ENCODE measurements around the gene PRDX4.

The PRDX4 gene

GRCh38 chrX:23667239-23668177 lies at the start of gene PRDX4:
Gene PRDX4 (plus strand): TSS chrX:23667493. CDS start chrX:23667571, 78 bp downstream.
- H2AFZ ChIP-seq (ENCODE audit: low read depth, low read length) = peak within 1 kb of the TSS; percentile 67; the same call in 1 of the 2 replicates

GRCh38 chrX:23621621-23622265 lies 45.5 kb upstream of the PRDX4 start:
- no peak overlapping the region for H3K4me3 ChIP-seq (ENCODE audit: low read length)
- no peaks in the 10 kb centered on the region for H3K79me2 ChIP-seq (ENCODE audit: low read length)
- no peak overlapping the region for H3K9ac ChIP-seq (ENCODE audit: low read length)
- no peaks in the 10 kb centered on the region for H4K20me1 ChIP-seq (ENCODE audit: insufficient read depth, low read length)
- no peak overlapping the region for H2AFZ ChIP-seq (ENCODE audit: low read depth, low read length)
- no peaks in the 10 kb centered on the region for H3K9me3 ChIP-seq (ENCODE audit: insufficient read depth, low read length)
- no peak overlapping the region for H3K27ac ChIP-seq (ENCODE audit: low read length)
- H3K36me3 ChIP-seq (replicated peaks; ENCODE audit: low read depth, low read length) = no peaks in the 10 kb centered on the region
- H3K4me1 ChIP-seq (ENCODE audit: low read length) = peaks cover 4% of the 10 kb centered on the region; the same call in 1 of the 2 replicates
- H3K4me2 ChIP-seq (ENCODE audit: low read length) = no peak overlapping the region
- TF ChIP-seq CTCF (IDR thresholded peaks at IDR 0.05; ENCODE audit: low read depth, low read length) = no peak
- no peak for TF ChIP-seq EZH2phosphoT487 (IDR thresholded peaks at IDR 0.05; ENCODE audit: low read depth)
- H3K27me3 ChIP-seq (ENCODE audit: low read depth, low read length) = no peaks in the 10 kb centered on the region

More at GRCh38 chrX:23667239-23668177, at the start of gene PRDX4:
- H3K4me1 ChIP-seq (ENCODE audit: low read length) = peaks cover 39% of the 10 kb centered on the region
- no peaks in the 10 kb centered on the region for H3K9me3 ChIP-seq (ENCODE audit: insufficient read depth, low read length)
- H3K9ac ChIP-seq (ENCODE audit: low read length) = peak within 1 kb of the TSS; percentile 98
- H3K36me3 ChIP-seq (replicated peaks; ENCODE audit: low read depth, low read length) = peaks cover 15% of the 10 kb centered on the region
- peak within 1 kb of the TSS; percentile 94 for H3K4me2 ChIP-seq (ENCODE audit: low read length)
- peak within 1 kb of the TSS; percentile 90 for H3K27ac ChIP-seq (ENCODE audit: low read length)
- H4K20me1 ChIP-seq (ENCODE audit: insufficient read depth, low read length) = 0 out of 2 replicates have a peak, but pooled peaks cover 7% of the 10 kb centered on the region
- TF ChIP-seq CTCF (IDR thresholded peaks at IDR 0.05; ENCODE audit: low read depth, low read length) (no peak), EZH2phosphoT487 (IDR thresholded peaks at IDR 0.05; ENCODE audit: low read depth) (no peak)
- H3K27me3 ChIP-seq (ENCODE audit: low read depth, low read length) = no peaks in the 10 kb centered on the region
- H3K4me3 ChIP-seq (ENCODE audit: low read length) = peak within 1 kb of the TSS; percentile 97
- peaks cover 51% of the 10 kb centered on the region for H3K79me2 ChIP-seq (ENCODE audit: low read length)

GRCh38 chrX:23623797-23624196 lies 43.5 kb upstream of the PRDX4 start:
- H3K4me1 ChIP-seq (ENCODE audit: low read length) = peaks cover 4% of the 10 kb centered on the region; the same call in 1 of the 2 replicates
- H3K4me3 ChIP-seq (ENCODE audit: low read length) = no peak overlapping the region
- H3K4me2 ChIP-seq (ENCODE audit: low read length) = no peak overlapping the region
- no peak for TF ChIP-seq CTCF (IDR thresholded peaks at IDR 0.05; ENCODE audit: low read depth, low read length)
- TF ChIP-seq EZH2phosphoT487 (IDR thresholded peaks at IDR 0.05; ENCODE audit: low read depth) = no peak
- H3K9ac ChIP-seq (ENCODE audit: low read length) = no peak overlapping the region
- H3K36me3 ChIP-seq (replicated peaks; ENCODE audit: low read depth, low read length) = no peaks in the 10 kb centered on the region
- H4K20me1 ChIP-seq (ENCODE audit: insufficient read depth, low read length) = no peaks in the 10 kb centered on the region
- no peaks in the 10 kb centered on the region for H3K79me2 ChIP-seq (ENCODE audit: low read length)
- no peaks in the 10 kb centered on the region for H3K9me3 ChIP-seq (ENCODE audit: insufficient read depth, low read length)
- H2AFZ ChIP-seq (ENCODE audit: low read depth, low read length) = no peak overlapping the region
- no peaks in the 10 kb centered on the region for H3K27me3 ChIP-seq (ENCODE audit: low read depth, low read length)
- no peak overlapping the region for H3K27ac ChIP-seq (ENCODE audit: low read length)

GRCh38 chrX:23626651-23627050 lies 40.6 kb upstream of the PRDX4 start:
- Histone ChIP-seq H3K4me3 (ENCODE audit: low read length) (no peak overlapping the region), H2AFZ (ENCODE audit: low read depth, low read length) (no peak overlapping the region), H4K20me1 (ENCODE audit: insufficient read depth, low read length) (no peaks in the 10 kb centered on the region), H3K27ac (ENCODE audit: low read length) (no peak overlapping the region), H3K9me3 (ENCODE audit: insufficient read depth, low read length) (no peaks in the 10 kb centered on the region), H3K9ac (ENCODE audit: low read length) (no peak overlapping the region), H3K4me1 (ENCODE audit: low read length) (peaks cover 4% of the 10 kb centered on the region; the same call in 1 of the 2 replicates), H3K27me3 (ENCODE audit: low read depth, low read length) (no peaks in the 10 kb centered on the region), H3K79me2 (ENCODE audit: low read length) (no peaks in the 10 kb centered on the region), H3K36me3 (replicated peaks; ENCODE audit: low read depth, low read length) (no peaks in the 10 kb centered on the region), H3K4me2 (ENCODE audit: low read length) (no peak overlapping the region)
- TF ChIP-seq CTCF (IDR thresholded peaks at IDR 0.05; ENCODE audit: low read depth, low read length) = peak; percentile 19; the same call in 1 of the 2 replicates
- no peak for TF ChIP-seq EZH2phosphoT487 (IDR thresholded peaks at IDR 0.05; ENCODE audit: low read depth)
